ENCODE data around the gene CDK18.
A peak's percentile ranks its signal among the peaks of the same experiment; 100 is the strongest.

Gene CDK18

DNA sequence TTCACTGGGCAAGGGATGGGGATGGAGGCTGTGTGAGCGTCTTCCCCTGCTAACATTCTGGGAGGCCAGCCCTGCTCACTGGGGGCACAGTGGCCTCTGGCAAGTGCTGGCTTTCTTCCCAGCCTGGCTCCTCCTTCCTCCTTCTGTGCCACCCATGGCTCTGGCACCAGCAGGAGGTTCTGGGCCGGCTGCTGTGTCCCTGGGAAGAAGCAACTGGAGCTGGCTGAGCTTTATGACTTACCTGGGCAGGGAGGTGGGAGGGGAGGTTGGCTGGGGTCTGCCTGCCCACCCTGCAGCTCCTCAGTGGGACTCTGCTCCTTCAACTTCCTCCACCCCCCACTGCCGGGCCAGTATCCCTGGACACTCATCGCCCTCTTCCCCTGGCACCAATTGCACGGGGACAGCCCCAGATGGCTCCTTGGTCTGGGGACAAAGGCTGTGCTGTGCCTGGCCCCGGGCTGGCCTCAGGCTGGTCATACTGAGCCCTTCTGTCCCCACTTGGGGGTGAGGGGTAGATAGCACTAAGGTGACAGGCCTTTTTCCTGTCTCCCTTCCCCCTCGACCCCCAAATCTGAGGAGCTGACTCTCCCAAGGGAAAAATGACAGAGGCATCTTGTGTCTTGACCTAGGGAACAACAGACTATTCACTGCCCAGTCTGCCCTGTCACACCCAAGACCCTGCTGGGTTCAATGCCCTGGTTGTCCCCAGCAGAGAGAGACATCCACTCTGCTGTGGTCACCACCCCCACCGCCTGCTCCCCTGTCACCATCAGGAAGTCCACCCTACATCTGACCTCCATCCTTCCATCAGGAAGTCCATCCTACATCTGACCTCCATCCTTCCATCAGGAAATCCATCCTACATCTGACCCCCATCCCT is 14.4 kb downstream of the CDK18 start:
- H3K4me3 ChIP-seq: no peak overlapping the region
- H3K27ac ChIP-seq: no peak overlapping the region

DNA sequence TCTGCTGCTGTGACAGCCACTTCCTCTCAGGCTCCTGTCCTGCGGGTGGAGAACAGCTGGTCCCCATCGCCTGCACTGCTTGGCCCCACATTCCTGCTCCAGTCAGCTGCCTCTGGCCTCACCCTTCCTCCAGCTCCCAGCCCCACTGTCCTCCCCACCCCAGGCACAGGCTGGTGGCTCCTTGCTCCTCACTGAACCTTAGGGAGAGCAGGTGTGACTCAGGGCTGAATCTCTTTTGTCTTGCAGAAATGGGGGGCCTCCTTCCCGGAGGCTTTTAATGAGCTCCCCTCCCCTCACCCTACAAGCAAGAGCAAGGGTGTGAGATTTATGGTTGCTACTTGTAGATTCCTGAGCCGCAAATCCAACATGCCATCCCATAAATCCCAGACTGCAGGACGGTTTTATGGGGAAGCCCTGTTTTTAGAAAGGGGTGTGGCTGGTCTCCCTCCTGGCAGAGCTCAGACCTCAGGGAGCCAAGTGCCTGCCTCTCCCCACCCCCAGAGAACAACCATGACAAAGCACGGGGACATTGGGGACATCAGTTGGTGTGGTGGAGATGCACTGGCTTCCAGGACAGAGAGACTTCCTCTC is 15.2 kb downstream of the CDK18 start:
- Histone ChIP-seq H3K27ac (no peak overlapping the region), H3K4me3 (no peak overlapping the region)

DNA sequence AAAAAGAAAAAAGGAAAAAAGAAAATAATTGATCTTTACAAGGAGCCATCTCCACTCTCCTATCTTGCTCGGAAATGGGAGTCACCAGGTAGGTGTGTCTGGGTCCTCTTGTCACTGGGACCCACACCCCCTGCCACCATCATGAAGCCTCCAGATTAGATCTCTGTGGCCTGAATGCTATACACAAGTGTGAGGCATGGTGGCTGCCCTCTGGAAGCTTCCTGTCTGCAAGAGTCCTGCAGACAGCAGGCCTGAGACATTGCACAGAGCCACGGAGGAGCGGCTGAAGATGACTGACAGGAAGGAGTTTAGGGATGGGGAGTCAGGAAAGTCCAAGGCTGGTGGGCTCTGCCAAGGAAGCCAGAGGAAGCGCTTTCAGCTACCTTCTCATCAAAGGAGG is 16.2 kb downstream of the CDK18 start:
- H3K27ac ChIP-seq: no peak overlapping the region

GRCh38 chr1:205521686-205522085 is 17.2 kb downstream of the CDK18 start:
- no peak overlapping the region for H3K27ac ChIP-seq
- no peak overlapping the region for H3K4me3 ChIP-seq

More for the DNA sequence above, 16.2 kb downstream of the CDK18 start:
- no peak overlapping the region for H3K4me3 ChIP-seq

- Histone ChIP-seq H3K27ac (no peak overlapping the region), H3K4me3 (no peak overlapping the region)
Measured at GRCh38 chr1:205522692-205523091, 18.2 kb downstream of the CDK18 start.

DNA sequence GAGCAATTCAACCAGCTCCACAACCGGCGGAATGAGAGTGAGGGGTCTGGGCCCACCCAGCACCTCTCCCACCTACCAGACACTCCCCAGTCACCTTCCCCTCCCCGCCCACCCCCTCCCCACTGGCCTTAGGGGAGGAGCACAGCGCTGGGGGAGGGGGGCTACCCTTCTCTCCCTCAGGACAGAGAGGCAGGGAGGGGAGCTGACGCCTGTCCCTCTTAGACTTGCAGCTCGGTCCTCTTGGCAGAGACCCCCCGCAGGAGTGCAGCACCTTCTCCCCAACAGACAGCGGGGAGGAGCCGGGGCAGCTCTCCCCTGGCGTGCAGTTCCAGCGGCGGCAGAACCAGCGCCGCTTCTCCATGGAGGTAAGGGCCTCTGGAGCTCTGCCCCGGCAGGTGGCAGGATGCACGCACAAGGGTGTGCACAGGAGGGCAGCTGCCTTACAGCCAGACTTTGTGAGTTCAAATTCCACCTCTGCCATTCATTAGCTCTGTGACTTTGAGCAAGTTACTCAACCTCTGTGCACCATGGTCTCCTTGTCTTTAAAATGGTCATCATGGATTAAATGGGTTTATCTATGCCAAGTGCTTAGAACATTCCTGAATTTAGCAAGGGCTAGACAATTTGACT is 18.9 kb downstream of the CDK18 start:
- H3K4me3 ChIP-seq: no peak overlapping the region
- no peak overlapping the region for H3K27ac ChIP-seq

DNA sequence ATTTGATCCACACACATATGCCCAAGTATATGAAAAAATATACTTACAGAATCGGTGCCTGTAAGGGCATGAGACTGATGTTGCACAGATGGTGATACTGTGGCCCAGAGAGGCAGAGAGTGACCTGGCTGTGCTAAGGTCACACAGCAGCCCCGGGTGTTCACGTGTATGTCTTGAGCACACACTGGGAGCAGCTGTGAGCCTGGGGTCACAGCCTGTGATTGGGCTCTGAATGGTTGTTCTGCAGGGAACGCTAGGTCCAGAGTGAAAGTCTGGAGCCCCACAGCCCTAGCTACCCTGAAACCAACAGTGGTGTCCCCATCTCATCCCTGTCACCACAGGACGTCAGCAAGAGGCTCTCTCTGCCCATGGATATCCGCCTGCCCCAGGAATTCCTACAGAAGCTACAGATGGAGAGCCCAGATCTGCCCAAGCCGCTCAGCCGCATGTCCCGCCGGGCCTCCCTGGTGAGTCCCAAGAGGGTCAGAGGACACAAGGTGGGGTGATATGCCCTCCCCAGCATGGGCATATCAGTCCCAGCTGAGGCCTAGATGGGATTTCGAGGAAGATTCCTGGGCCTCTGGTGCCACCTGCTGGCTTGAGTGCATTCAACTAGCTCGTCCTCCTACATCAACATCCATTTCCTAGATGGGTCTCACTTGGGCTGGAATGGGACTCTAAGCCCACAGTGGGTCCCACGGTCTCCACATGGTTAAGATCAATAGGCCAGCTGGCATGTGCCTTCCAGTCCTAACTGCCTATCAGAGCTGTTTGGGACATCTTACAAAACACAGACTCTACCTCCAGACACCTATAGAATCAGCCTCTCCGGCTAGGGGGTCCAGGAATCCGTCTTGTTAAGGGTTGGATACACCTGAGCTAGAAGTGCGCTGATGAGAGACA is 19.7 kb downstream of the CDK18 start:
- Histone ChIP-seq H3K27ac (no peak overlapping the region), H3K4me3 (no peak overlapping the region)

GRCh38 chr1:205524794-205525101 is 20.3 kb downstream of the CDK18 start:
- H3K4me3 ChIP-seq: no peak overlapping the region
- H3K27ac ChIP-seq: no peak overlapping the region

GRCh38 chr1:205525495-205526285 is 21.2 kb downstream of the CDK18 start:
- H3K27ac ChIP-seq: no peak overlapping the region
- no peak overlapping the region for H3K4me3 ChIP-seq

- no peak overlapping the region for H3K27ac ChIP-seq
- no peak overlapping the region for H3K4me3 ChIP-seq
Measured at GRCh38 chr1:205526431-205526830, 22.0 kb downstream of the CDK18 start.

DNA sequence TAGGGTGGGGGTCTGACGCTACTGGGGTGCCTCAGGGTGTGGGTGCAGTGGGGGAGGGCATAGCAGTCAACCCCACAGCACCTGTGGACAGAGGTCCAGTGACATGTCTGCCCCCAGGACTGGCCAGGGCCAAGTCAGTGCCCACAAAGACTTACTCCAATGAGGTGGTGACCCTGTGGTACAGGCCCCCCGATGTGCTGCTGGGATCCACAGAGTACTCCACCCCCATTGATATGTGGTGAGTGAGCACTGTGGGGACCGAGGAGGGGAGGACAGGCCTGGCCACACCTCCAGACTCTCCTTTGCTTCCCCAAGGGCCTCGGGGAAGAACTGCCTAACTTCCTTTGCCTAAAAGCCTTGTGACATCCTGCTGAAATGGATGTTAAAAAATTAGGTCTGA is 23.5 kb downstream of the CDK18 start:
- Histone ChIP-seq H3K27ac (no peak overlapping the region), H3K4me3 (no peak overlapping the region)

DNA sequence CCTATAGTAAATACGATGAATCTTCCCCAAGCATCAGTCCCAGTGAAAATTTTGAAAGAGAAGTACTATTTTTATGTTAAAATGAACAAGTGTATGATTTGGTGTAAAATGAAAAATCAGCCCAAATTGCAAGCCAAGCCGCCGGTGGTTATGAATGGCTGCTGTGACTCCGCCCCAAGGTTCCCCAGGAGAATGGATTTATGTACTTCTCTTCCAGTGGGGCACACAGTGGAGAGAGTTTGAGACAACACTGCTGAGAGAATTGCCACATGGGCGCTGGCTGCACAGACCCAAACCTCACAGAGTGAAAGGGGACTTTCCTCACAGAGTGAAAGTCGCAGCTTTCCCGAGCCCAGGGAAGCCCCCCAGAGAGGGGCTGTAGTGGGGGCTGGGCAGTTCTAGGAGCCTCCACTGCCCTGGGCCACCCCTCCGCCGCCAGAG is 24.0 kb downstream of the CDK18 start:
- Histone ChIP-seq H3K27ac (no peak overlapping the region), H3K4me3 (no peak overlapping the region)

DNA sequence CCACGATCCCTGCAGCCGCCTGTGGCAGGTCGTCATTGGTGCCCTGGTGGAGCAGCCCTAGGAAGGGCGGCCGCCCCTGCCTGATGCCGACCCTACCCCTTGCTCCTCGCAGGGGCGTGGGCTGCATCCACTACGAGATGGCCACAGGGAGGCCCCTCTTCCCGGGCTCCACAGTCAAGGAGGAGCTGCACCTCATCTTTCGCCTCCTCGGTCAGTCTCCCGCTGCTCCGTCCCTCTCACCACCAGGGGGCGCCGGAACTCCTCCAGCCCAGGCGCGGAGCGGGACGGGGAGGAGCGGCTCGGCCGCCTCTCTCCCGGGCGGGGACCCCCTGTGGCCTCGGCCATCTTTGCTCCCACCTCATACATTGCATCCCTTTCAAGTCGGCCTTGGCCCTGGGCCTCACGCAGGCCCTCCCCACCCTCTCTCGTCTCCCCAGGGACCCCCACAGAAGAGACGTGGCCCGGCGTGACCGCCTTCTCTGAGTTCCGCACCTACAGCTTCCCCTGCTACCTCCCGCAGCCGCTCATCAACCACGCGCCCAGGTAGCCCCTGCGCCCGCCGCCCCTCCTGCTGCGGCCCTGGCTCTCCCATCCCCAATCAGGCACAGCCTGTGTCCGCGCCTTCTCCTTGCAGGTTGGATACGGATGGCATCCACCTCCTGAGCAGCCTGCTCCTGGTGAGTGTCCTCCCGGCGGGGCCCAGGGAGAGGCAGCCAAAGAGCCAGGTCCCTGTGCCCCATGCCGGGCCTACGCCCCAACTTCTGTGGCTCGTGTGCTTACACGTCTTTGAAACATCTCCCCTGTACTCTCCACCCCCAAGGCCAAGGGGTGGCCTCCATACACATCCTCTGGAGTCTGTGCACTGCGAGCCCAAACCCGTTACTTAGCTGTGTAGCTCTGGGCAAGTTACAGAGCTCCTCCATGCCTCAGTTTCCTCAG is 24.7 kb downstream of the CDK18 start:
- Histone ChIP-seq H3K4me3 (peak overlapping the region in 5 of 7 experiments; percentile 1 to 23 (median 16)), H3K27ac (peak overlapping the region in 1 of 21 experiments; percentile 10)

DNA sequence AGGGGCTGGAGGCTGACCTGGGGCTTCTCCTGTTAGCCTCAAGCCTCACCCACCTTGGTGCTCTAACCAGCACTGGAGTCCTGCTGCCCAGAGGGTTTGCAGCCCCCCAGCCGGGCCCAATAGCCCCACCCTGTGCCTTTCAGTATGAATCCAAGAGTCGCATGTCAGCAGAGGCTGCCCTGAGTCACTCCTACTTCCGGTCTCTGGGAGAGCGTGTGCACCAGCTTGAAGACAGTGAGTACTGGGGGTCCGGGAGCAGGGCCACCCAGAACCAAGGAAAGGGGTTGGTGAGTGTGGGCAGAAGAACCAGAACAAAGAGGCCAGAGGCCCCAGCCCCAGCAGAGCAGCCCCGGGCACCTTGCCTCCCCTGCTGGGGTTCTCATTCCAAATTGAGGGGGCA is 25.6 kb downstream of the CDK18 start:
- Histone ChIP-seq H3K27ac (no peak overlapping the region), H3K4me3 (no peak overlapping the region)

GRCh38 chr1:205531191-205532025 is 26.9 kb downstream of the CDK18 start:
- no peak overlapping the region for H3K27ac ChIP-seq
- H3K4me3 ChIP-seq: no peak overlapping the region

GRCh38 chr1:205532026-205532898 is 27.8 kb downstream of the CDK18 start:
- H3K27ac ChIP-seq: no peak overlapping the region
- H3K4me3 ChIP-seq: no peak overlapping the region
